GM12872 (cell line): ENCODE measurements around the gene MMP2.

Experiments
- CTCF ChIP-seq: IDR thresholded peaks from 3 replicates; pipeline ENCODE4 v1.5.1; 2011; ENCODE audit warnings: low read depth, mild to moderate bottlenecking, low read length, moderate library complexity; ENCODE audit not compliant: insufficient read depth

The MMP2 gene

GRCh38 chr16:55495616-55496289 is 16.8 kb downstream of the MMP2 start:
- TF ChIP-seq CTCF = no peak

GRCh38 chr16:55496509-55497145 is 17.6 kb downstream of the MMP2 start:
- no peak for TF ChIP-seq CTCF

- TF ChIP-seq CTCF = no peak
These were observed 18.6 kb downstream of the MMP2 start for GRCh38 chr16:55497558-55497957.

GRCh38 chr16:55498101-55498500 is 19.1 kb downstream of the MMP2 start:
- no peak for TF ChIP-seq CTCF

GRCh38 chr16:55499281-55499680 is 20.3 kb downstream of the MMP2 start:
- no peak for TF ChIP-seq CTCF

- no peak for TF ChIP-seq CTCF
These were observed 21.0 kb downstream of the MMP2 start for GRCh38 chr16:55499951-55500529.

- TF ChIP-seq CTCF = no peak
These were observed 21.6 kb downstream of the MMP2 start for GRCh38 chr16:55500530-55501011.
